NCI-H2107 treated with DMSO at 0.1 percent for 48 hours (cell line): ENCODE data around the gene ATP11C.
"Not testable (repeated sequence)": the region's sequence is repeated elsewhere in the genome, so short reads cannot be mapped to it uniquely, and the experiment has no call there.

Source experiments
- DNase-seq: peaks from one replicate; lab custom pipeline; 2025; ENCODE audit not compliant: unreplicated experiment; lab: John Stamatoyannopoulos, UW

The ATP11C gene

DNA sequence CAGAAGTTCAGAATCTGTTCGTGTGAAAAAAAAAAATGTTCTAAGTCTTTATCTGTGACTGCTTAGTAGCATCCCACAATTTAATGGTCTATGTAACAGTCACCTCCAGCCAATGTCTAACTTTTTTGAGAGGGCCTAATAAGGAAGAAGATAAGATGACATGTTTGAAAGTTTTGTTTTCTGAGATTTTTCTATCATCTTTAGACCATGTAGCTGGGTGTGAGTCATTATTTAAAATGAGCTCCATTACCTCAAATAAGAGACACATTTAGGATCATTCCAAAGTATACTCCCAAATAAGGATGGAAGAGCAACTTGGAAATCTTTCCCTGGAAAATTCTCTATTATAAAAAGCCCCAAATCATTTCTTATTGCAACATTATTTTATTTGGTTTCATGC, 196.7 kb downstream of the ATP11C start:
- no peak for DNase-seq

DNA sequence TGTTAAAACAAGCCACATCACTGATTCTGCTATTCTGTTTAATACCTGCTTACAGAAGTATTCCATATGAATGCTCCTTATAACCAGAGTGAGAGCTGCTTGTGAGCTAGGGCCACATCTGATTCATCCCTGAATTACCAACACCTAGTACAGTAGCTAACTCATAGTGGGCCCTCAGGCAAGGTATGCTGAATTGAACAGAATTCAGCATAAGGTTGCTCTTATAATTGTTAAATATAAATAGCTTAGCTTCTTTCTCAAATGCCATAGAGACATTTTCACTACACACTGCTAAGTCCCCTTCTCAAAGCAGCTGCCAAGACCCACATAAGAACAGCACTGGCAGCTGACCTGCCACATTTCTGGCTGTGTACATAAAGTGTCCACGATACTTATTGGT, 197.9 kb downstream of the ATP11C start:
- no peak for DNase-seq

DNA sequence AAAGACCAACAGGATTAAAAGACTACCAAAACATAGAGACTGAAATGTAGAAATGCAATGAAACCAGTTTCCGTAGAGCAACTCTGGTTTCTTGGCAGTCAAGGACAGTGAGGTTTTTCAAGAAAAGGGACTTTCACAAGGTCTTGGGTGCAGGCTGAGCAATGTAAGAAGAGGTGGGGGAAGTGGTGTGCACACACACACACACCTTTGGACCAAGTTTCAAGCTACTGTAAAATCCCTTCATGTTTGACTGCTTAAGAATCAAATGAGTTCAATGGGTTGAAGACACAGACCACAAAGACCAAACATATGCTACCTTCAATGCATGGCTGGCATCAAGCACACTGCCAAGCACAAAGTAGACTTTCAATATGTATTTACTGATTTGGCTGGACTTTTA, 207.1 kb downstream of the ATP11C start:
- DNase-seq, result no peak

DNA sequence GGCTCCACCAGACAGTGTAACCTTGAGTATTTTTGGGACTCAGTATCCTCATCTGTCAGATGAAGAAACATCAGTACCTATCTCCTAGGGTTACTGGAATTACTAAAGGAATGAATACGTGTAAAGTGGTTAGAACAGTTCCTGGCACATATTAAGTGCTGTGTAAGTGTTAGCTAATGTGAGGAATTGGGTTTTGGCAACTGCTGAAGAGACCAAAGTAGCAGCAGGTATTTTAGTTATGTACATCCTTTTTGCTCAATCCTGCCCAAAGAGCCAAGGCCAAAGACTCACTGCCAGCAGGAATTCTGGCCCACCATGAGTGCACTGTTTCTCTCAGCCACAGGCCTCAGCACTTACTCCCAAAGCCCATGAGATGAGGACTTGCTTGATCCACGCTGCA, 208.2 kb downstream of the ATP11C start:
- DNase-seq, result no peak

DNA sequence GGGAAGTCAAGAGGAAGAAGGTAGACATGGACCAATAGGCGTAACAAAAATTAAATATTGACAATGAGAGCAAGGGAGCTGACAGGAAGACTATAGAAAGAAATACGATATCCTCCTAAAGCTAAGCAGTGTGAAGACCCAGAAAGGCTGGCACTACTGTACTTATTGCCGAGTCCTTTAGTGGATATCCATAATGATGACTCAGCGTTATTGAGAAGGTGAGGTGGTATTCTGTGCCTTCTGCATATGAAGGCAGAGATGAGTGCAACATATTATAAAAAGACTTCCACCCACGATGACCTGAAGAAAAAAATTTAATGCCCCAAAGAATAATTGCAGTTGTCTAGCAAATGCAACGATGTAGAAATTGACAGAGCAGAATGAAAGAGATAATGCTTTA, 211.9 kb downstream of the ATP11C start:
- DNase-seq, result no peak

DNA sequence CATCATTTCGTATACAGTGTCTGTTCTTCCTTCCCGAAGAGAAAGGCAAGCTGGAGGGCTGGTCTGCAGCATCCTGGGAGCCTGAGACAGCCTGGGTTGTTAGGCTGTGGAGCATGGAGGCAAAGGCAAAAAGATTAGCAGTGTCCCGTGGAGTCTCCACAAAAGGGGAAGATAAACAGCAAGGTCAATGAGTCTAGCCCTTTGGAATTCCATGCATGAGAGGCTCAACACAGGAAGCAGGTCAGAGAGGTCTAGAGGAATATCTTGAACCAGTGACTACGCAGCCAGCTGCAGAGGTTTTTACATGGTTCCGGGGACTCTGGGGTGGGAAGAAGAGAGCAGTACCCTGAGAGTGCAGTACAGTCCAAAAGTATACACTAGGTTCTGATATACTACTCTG, 212.7 kb downstream of the ATP11C start:
- DNase-seq, result no peak

DNA sequence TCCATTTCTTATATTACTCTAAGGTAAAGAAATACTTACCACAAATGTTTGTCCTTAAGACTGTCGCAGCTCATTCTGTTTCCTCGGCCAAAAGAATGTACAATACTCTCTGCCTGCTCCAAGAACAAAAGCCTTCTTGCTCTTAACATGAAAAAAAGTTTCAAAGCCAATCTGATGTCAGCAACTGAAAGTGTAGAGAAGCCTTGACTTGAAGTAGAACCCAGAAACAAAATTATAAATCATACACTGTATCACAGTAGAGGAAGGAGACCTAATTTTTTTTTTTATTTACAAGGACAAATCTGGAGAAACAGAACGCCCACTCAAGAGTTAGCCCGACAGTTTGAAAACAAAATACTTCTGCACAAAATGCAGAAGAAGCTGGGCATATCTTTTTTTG, 224.8 kb downstream of the ATP11C start, which contains the start of gene MCF2:
TSS of gene MCF2 (minus strand) at position 101 of the 400 bp plus-strand sequence. CDS start 56,423 bp downstream, outside the sequence.
- DNase-seq, result no peak

DNA sequence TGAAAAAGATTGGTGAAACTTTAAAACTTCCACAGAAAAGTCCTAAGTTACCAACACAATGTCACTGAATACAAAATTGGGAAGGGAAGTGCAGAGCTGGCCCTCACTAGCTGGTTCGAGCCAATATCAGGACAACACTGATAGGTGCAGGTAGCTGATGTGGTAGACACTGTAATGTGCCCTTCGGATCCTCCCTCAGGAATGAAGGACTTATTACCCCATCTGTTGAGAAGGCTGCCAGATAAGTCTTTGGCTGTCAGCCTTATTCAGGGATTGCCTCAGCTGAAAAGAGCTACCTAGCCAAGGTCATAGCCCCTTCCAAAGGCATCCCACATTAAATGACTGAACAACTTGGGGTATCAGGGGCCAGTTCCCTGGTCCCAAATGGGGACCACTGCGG, 230.2 kb downstream of the ATP11C start:
- DNase-seq, result no peak

DNA sequence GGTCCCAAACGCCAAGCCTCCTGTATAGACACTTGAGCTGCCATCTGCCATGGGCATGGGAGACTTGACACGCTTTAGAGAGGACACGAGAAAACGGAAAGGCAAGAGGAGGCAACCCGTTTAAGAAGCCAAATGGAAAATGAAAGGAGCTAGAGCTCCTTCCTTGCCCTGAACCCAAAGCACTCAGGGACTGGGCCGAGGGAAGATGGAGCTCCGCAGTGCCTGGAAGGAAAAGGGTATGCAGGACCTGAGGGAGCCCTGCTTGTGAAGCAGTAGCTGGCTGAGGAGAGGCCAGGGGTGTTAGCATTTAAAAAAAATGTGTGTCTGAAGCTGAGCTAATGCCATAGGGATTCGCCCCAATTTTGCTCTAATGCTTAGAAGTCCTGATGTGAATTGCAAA, 239.9 kb downstream of the ATP11C start:
- DNase-seq, result no peak

DNA sequence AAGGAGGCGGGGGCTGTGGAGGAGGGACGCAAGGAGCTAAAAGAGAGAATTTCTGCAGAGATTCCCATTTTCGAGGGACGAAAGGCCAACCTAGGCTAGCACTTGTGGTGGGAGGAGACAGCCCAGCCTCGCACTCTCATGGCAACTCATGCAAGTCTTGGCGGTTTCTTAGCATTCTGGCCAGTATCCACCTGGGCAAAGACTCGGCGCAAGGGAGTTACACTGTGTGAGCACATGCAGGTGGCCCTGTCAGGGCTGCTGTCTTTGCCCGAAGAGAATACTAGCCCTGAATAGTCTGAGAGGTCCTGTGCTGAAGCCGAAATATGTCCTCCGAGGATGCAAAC, 240.4 kb downstream of the ATP11C start:
- DNase-seq, result no peak

DNA sequence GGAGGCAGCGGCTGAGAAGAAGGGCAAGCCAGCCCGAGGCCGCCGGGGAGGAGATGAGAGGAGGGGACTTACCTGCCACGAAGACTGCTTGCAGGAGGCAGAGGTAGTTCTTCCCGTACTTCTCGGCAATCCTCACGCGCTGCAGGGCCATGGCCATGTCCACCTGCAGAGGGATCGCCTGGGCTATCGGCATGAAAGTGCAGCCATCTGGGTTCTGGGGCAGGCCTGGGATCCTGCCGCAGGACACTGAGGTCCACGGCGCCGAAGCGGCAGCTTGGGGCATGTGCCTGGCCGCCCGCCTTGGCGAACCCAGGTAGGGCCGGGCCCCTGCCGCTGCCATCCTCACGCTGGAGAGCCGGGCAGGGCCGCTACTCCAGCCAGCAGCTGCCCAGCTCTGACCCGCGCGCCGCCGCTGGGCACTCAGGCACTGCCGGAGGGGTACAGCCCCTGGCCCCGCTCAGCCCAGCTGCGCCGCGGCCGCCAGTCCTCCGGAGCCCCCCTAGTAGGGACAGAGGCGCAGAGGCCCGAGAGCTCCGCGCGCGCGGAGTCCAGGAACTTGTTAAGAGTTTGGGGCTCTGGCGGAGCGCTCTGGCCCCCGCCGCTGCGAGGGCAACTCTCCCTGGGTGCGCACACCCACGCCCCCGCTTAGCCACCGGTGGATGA, 240.9 kb downstream of the ATP11C start:
- no peak for DNase-seq

DNA sequence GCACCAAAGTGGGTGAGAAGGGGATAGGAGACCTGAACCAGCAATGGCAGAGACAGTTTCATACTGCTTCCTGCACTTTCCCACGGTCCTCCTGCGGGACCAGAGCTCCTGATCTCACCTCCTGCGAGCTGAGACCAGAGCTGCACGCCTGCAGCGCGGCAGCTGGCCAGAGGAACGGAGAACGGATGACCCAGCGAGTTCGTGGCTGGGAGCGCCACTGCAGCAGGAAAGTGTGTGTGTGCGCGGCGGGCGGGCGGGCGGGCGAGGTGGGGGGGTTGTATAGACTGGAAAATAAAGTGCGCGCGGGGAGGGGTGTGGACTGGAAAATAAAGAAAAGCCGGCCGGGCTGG, 241.4 kb downstream of the ATP11C start:
- no peak for DNase-seq

DNA sequence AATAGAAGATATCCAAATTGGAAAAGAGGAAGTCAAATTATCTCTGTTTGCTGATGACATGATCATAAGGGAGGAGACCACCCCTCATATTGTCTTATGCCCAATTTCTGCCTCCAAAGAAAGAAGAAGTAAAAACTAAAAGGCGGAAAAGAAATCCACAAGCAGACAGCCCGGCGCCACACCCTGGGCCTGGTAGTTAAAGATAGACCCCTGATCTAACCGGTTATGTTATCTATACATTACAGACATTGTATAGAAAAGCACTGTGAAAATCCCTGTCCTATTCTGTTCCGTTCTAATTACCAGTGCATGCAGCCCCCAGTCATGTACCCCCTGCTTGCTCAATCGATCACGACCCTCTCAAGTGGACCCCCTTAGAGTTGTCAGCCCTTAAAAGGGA, 247.7 kb downstream of the ATP11C start:
- not testable (repeated sequence) for DNase-seq

DNA sequence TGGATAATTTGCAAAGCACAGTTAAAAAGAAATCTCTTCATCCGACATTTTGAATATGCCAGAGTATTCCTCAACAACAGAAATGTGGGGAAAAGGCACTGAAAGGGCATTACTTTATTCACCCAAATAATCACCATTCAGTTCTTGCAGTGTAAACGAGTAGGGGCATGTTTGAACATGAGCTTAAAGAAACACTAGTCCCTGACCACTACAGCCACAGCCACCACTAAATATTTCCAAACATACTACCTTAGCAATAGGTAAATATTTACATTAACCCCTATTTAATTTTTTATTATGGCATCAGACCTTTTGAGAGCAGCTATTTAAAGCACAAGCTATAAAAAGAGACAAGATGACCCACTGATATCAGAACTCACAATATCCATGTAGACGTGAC, 252.5 kb downstream of the ATP11C start:
- no peak for DNase-seq
